ENCODE measurements around the gene RAD52. TPM values are rescaled to one million over a fixed set of nuclear protein-coding genes. Genes with fewer than 3 reads are reported as not detected.

RAD52 gene
- 10 to 100 TPM; 26.9 to 61.5 (median 27.9) TPM for total RNA-seq

- H3K4me3 ChIP-seq = peak within 1 kb of the TSS; percentile 60 to 88 (median 77)
- H3K36me3 ChIP-seq = peaks cover 0 to 7% (median 0%) of the 10 kb centered on the region in 3 donors
- 1% methylated on average over 37 to 57 of the region's 58 CpGs for WGBS, 2 donors
- no peaks in the 10 kb centered on the region for H3K27me3 ChIP-seq
- DNase-seq (ENCODE audit: low spot score in 2 of 2) = peak; percentile 93 to 95
- H3K4me1 ChIP-seq = peaks cover 0 to 32% (median 7%) of the 10 kb centered on the region in 4 donors
- TF ChIP-seq POLR2A (IDR thresholded peaks at IDR 0.05) (peak; percentile 46 to 73), EP300 (IDR thresholded peaks at IDR 0.05) (peak; percentile 67 to 96), CTCF (IDR thresholded peaks at IDR 0.05) (peak; percentile 94 to 99 (median 99))
- H3K27ac ChIP-seq = peak within 1 kb of the TSS; percentile 72 to 91 (median 90)
- no peaks in the 10 kb centered on the region for H3K9me3 ChIP-seq
Observed at GRCh38 chr12:949453-950191, at the start of gene RAD52. Gene RAD52 (minus strand): TSS chr12:949694. CDS start chr12:933058, 16,636 bp downstream.

GRCh38 chr12:998020-998874 lies 48.8 kb upstream of the RAD52 start:
- no peak overlapping the region for H3K4me3 ChIP-seq
- 77 to 78% methylated on average over 6 of the region's 6 CpGs for WGBS, 2 donors

DNA sequence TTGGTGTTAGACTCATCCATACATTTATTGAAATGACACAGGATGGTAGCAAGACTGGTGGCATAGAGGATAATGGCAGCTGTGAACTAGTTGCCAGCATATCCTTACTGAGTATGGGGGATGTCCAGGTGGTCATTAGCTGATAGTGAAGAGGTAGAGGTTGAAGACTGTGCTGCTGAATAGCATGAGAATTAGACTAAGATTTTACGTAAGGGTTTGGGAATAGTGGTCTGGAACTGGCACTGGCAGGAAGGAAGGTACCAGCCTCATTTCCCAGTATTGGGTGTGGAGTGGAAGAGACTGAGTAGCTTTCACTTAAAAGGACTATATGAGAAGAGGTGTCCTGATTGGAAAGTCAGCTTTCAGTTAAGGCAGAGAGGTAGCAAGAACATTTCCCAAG lies 48.0 kb upstream of the RAD52 start:
- WGBS, 2 donors = 85 to 94% methylated on average over 1 of the region's 1 CpG

More at GRCh38 chr12:998020-998874, 48.8 kb upstream of the RAD52 start:
- TF ChIP-seq EP300 (IDR thresholded peaks at IDR 0.05) = no peak
- no peak for TF ChIP-seq CTCF (IDR thresholded peaks at IDR 0.05)
- TF ChIP-seq POLR2A (IDR thresholded peaks at IDR 0.05) = no peak
- no peak for DNase-seq (ENCODE audit: low spot score in 2 of 2)
- H3K9me3 ChIP-seq = no peaks in the 10 kb centered on the region
- H3K27ac ChIP-seq = no peak overlapping the region
- H3K36me3 ChIP-seq = peaks cover 0 to 8% (median 0%) of the 10 kb centered on the region in 3 donors
- no peaks in the 10 kb centered on the region for H3K27me3 ChIP-seq
- peaks cover 0 to 23% (median 0%) of the 10 kb centered on the region in 4 donors for H3K4me1 ChIP-seq

DNA sequence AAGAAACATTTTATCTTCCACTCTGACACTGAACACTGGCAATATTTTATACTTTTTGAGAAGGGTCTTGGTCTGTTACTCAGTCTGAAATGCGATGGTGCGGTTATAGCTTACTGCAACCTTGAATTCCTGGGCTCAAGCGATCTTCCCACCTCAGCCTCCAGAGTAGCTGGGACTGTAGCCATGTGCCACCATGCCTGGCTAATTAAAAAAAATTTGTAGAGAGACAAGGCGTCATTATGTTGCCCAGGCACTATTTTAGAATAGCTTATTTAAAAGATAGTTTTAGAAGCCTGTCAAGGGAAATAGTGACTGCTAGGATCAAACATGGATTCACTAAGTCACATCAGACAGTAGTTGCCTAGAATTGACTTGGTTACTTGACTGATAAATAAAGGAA lies 47.4 kb upstream of the RAD52 start:
- Histone ChIP-seq H3K9me3 (no peaks in the 10 kb centered on the region), H3K27me3 (no peaks in the 10 kb centered on the region), H3K36me3 (peaks cover 0 to 8% (median 0%) of the 10 kb centered on the region in 3 donors), H3K27ac (no peak overlapping the region), H3K4me3 (no peak overlapping the region), H3K4me1 (peaks cover 0 to 34% (median 6%) of the 10 kb centered on the region in 4 donors)
- TF ChIP-seq EP300 (IDR thresholded peaks at IDR 0.05) = no peak
- no peak for TF ChIP-seq POLR2A (IDR thresholded peaks at IDR 0.05)
- no peak for TF ChIP-seq CTCF (IDR thresholded peaks at IDR 0.05)
- DNase-seq (ENCODE audit: low spot score in 2 of 2) = no peak
- WGBS, 2 donors = 85 to 93% methylated on average over 4 of the region's 4 CpGs

More for the DNA sequence above, 48.0 kb upstream of the RAD52 start:
- no peak for DNase-seq (ENCODE audit: low spot score in 2 of 2)
- Histone ChIP-seq H3K4me3 (no peak overlapping the region), H3K36me3 (peaks cover 0 to 8% (median 0%) of the 10 kb centered on the region in 3 donors), H3K4me1 (peaks cover 0 to 27% (median under 1%) of the 10 kb centered on the region in 4 donors), H3K27ac (no peak overlapping the region), H3K27me3 (no peaks in the 10 kb centered on the region), H3K9me3 (no peaks in the 10 kb centered on the region)
- TF ChIP-seq EP300 (IDR thresholded peaks at IDR 0.05) = no peak
- no peak for TF ChIP-seq POLR2A (IDR thresholded peaks at IDR 0.05)
- no peak for TF ChIP-seq CTCF (IDR thresholded peaks at IDR 0.05)
